Sigmoid colon (tissue), 4 donors: ENCODE measurements around the gene NAT16.

Source experiments
- CTCF ChIP-seq, 4 experiments: fragments of 450-650 bp in 3 of 4; fragments of 200-600 bp in 1 of 4; IDR thresholded peaks; one replicate each; pipeline ENCODE4 v1.5.1; 2016 to 2019; ENCODE audit warnings: antibody characterized with exemption in 4 of 4, mild to moderate bottlenecking in 3 of 4, moderate library complexity in 2 of 4
- EP300 ChIP-seq, 4 donors: sonication (generic); formaldehyde crosslinking; IDR thresholded peaks; one replicate each; pipeline ENCODE4 v1.6.1; 2017; ENCODE audit warnings: antibody characterized with exemption in 4 of 4
- POLR2A ChIP-seq, 2 donors: fragments of 450-650 bp; IDR thresholded peaks; one replicate each; pipeline ENCODE4 v1.6.1; 2016; ENCODE audit warnings: antibody characterized with exemption in 2 of 2, mild to moderate bottlenecking in 2 of 2, moderate library complexity in 2 of 2

- TF ChIP-seq CTCF (IDR thresholded peaks at IDR 0.05) (no peak), EP300 (IDR thresholded peaks at IDR 0.05) (no peak), POLR2A (IDR thresholded peaks at IDR 0.05) (no peak)
Measured at GRCh38 chr7:101166648-101166908, 13.5 kb downstream of the NAT16 start.
